Calu3 (cell line): Measurements from ENCODE around the gene DPF3. TPM values are rescaled to one million over a fixed set of nuclear protein-coding genes. Genes with fewer than 3 reads are reported as not detected.

Experiments used
- BruUV-seq: library from RNA; stranded (reverse); fragments of 400-500 nt; replicated peaks from 2 replicates; lab custom pipeline; 2021; lab: Mats Ljungman, UMichigan
- CTCF ChIA-PET: fragments of 300-600 bp; sonication (Branson Sonifier 250); formaldehyde crosslinking; loops from one replicate; lab custom pipeline; 2022; ENCODE audit warnings: antibody characterized with exemption; lab: Charles Lee
- DNase-seq: peaks from one replicate; pipeline ENCODE4 v3.0.0; 2022
- H3K27ac Mint-ChIP-seq: one replicate; pipeline ENCODE4 v1.8.0; 2022; ENCODE audit warnings: mixed read lengths; ENCODE audit not compliant: unreplicated experiment
- H3K27me3 Mint-ChIP-seq: one replicate; pipeline ENCODE4 v1.8.0; 2022; ENCODE audit warnings: mixed read lengths; ENCODE audit not compliant: unreplicated experiment
- H3K36me3 Mint-ChIP-seq: one replicate; pipeline ENCODE4 v1.8.0; 2022; ENCODE audit warnings: mild to moderate bottlenecking, moderate library complexity, mixed read lengths; ENCODE audit not compliant: insufficient read depth, unreplicated experiment
- H3K4me1 Mint-ChIP-seq: one replicate; pipeline ENCODE4 v1.8.0; 2022; ENCODE audit warnings: mild to moderate bottlenecking, low read depth, mixed read lengths; ENCODE audit not compliant: unreplicated experiment
- H3K4me3 Mint-ChIP-seq: one replicate; pipeline ENCODE4 v1.8.0; 2022; ENCODE audit warnings: mild to moderate bottlenecking, low read depth, moderate library complexity, mixed read lengths; ENCODE audit not compliant: unreplicated experiment
- H3K9me3 Mint-ChIP-seq: one replicate; pipeline ENCODE4 v1.8.0; 2022; ENCODE audit warnings: low read depth, mixed read lengths; ENCODE audit not compliant: unreplicated experiment
- intact Hi-C: fragments of 100-400 bp; cut with micrococcal nuclease; formaldehyde crosslinking; loops from one replicate; pipeline ENCODE4 v1.10.0; 2022; ENCODE audit not compliant: unreplicated experiment
- total RNA-seq: library from RNA; stranded (reverse); gene quantifications from 2 replicates; pipeline ENCODE4 v1.2.3, GENCODE V29; 2022
- TF ChIP-seq, protein P1 (sequence below): fragments of 200-600 bp; IDR thresholded peaks from one replicate; pipeline ENCODE4 v1.8.0; 2022; ENCODE audit warnings: antibody characterized with exemption; ENCODE audit not compliant: unreplicated experiment

The DPF3 gene
- total RNA-seq, 1 experiment from 2014 or later = 9.6 TPM

DNA sequence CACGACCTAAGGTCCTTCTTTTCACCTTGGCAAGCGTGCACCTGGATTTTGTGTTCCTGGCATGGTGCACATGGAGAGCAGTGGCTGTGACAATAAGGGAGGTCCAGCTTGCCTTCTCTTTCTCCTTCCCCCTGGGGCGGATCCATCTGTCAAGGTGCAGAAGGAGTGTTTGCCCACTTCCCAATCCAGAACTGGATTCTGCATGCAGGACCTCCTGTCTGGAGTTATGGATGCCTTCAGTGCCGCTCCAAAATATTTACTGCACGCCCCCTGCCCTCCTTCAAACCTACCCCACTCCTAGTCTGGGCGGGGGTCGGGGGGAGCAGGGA lies 192.7 kb downstream of the DPF3 start:
- no TSS peak for BruUV-seq
- TF ChIP-seq, protein P1, sequence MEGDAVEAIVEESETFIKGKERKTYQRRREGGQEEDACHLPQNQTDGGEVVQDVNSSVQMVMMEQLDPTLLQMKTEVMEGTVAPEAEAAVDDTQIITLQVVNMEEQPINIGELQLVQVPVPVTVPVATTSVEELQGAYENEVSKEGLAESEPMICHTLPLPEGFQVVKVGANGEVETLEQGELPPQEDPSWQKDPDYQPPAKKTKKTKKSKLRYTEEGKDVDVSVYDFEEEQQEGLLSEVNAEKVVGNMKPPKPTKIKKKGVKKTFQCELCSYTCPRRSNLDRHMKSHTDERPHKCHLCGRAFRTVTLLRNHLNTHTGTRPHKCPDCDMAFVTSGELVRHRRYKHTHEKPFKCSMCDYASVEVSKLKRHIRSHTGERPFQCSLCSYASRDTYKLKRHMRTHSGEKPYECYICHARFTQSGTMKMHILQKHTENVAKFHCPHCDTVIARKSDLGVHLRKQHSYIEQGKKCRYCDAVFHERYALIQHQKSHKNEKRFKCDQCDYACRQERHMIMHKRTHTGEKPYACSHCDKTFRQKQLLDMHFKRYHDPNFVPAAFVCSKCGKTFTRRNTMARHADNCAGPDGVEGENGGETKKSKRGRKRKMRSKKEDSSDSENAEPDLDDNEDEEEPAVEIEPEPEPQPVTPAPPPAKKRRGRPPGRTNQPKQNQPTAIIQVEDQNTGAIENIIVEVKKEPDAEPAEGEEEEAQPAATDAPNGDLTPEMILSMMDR = no peak
- H3K36me3 Mint-ChIP-seq = no peaks in the 10 kb centered on the region
- H3K27me3 Mint-ChIP-seq = no peaks in the 10 kb centered on the region
- no peaks in the 10 kb centered on the region for H3K9me3 Mint-ChIP-seq
- no peak overlapping the region for H3K27ac Mint-ChIP-seq
- DNase-seq = no peak
- H3K4me1 Mint-ChIP-seq = no peaks in the 10 kb centered on the region
- CTCF ChIA-PET = no interaction called here
- H3K4me3 Mint-ChIP-seq = no peak overlapping the region
- intact Hi-C loops = no loop called here

DNA sequence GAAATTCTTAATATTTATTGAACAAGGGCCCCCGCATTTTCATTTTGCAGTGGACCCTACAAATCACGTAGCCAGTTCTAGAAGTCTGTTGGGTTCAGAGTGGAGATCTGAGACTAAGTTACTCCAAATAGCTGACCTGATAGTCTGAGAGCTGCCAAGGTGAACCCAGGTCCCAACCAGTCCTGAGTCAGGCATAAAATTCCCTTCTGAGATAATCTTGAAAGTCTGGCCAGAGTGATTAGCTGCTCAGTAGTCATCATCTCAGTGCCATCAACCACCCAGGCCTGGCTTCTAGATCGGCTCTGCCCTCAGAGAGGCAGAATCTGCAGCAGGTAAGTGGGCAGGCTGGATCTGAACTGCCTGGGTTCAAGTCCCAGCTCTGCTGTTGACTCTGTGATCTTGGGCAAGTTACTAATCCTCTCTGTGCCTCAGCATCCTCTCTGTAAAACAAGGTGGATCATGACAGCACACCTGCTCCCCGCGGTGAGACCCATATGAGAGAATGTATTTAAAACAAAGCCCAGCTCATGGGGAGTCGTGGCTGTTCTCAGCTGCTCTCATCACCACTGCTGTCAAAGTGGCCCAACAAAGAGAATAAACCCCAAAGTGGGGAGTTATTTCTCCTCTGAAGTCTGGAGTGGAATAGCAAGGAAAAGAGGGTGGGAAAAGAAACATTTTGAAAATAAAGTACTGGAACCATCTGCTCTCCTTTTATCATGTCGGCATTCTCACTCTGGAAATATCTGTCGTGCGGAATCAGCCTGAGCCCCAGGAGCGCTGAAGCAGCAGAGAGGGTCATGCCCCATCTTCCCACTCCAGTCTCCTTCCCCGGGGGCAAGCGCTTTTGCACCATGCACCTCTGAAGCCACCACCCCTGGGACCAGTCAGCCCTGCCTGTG lies 193.3 kb downstream of the DPF3 start:
- no peaks in the 10 kb centered on the region for H3K27me3 Mint-ChIP-seq
- H3K36me3 Mint-ChIP-seq = no peaks in the 10 kb centered on the region

DNA sequence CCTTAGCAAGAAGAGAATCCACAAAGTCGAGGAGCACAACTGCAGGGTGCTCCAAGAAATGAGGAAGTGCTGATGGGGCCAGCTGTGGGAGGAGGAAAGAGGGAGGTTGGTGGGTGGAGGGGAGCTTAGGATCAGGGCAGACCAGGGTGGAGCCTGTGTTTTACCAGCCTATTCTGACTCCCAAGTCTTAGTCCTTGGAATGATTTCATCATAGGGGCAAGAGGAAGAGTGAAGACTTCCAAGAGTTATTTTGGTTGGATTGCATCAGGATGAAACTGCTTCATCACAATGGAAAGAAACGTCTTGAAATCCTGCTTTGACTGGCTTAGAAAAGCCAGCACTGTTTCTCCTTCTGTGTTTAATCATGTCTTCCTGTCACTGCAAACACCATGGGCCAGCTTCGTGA lies 194.0 kb downstream of the DPF3 start:
- H3K4me3 Mint-ChIP-seq = no peak overlapping the region
- H3K36me3 Mint-ChIP-seq = no peaks in the 10 kb centered on the region
- no peaks in the 10 kb centered on the region for H3K4me1 Mint-ChIP-seq
- no peaks in the 10 kb centered on the region for H3K9me3 Mint-ChIP-seq
- no TSS peak for BruUV-seq
- H3K27ac Mint-ChIP-seq = no peak overlapping the region
- CTCF ChIA-PET = no interaction called here
- TF ChIP-seq, protein P1 = no peak
- intact Hi-C loops = no loop called here
- DNase-seq = no peak
- H3K27me3 Mint-ChIP-seq = no peaks in the 10 kb centered on the region

More for the DNA sequence above, 193.3 kb downstream of the DPF3 start:
- Mint-ChIP-seq H3K9me3 (no peaks in the 10 kb centered on the region), H3K4me3 (no peak overlapping the region), H3K27ac (no peak overlapping the region), H3K4me1 (no peaks in the 10 kb centered on the region)
- no peak for DNase-seq
- TF ChIP-seq, protein P1 = no peak
- intact Hi-C loops = no loop called here
- CTCF ChIA-PET = no interaction called here
- BruUV-seq = no TSS peak

- no TSS peak for BruUV-seq
- Mint-ChIP-seq H3K9me3 (no peaks in the 10 kb centered on the region), H3K4me1 (no peaks in the 10 kb centered on the region), H3K4me3 (no peak overlapping the region), H3K36me3 (no peaks in the 10 kb centered on the region), H3K27me3 (no peaks in the 10 kb centered on the region), H3K27ac (no peak overlapping the region)
- CTCF ChIA-PET = no interaction called here
- DNase-seq = no peak
- intact Hi-C loops = no loop called here
- TF ChIP-seq, protein P1 = no peak
These were observed 194.5 kb downstream of the DPF3 start for GRCh38 chr14:72699443-72699842.
